GM18519 (cell line): ENCODE data around the gene CASD1.

Experiments used
- ATAC-seq: cut with Tn5 transposase; IDR thresholded peaks from one replicate; pipeline ENCODE4 v1.9.1; 2021; ENCODE audit warnings: mild to moderate bottlenecking, moderate library complexity; ENCODE audit not compliant: unreplicated experiment, low FRiP score

CASD1 gene

DNA sequence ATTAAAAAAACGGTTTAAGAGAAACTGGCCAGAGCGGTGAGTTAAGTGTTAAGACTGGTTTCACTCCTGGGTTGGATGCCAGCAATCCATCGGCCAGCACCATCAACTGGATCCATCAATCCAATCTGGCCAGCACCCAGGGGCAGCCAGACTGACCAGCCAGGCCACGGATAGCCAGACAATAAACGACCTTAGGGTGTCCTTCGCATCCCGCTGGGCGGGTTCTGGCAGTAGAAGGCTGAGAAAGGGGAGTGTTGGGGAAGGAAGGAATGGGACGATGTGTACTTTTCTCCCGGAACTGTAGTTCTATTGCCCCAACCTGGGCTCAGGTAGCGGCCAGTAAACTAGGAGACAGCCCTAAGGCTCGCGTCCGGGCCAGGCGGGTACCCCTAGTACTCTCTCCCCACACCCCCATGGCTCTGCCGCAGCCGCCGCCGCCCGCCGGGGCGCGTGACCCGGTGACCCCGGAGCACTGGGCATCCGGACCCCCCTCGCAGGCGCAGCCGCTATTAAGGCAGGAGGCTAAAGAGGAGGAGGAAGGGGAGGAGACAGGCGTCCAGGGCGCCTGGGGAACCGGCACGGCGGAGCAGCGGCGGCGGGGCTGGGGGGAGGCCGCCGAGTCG, at the start of gene CASD1:
CASD1 (plus strand) TSS at position 546 of the 623 bp plus-strand sequence. CDS start 276 bp downstream, outside the sequence.
- peak; percentile 56 for ATAC-seq

DNA sequence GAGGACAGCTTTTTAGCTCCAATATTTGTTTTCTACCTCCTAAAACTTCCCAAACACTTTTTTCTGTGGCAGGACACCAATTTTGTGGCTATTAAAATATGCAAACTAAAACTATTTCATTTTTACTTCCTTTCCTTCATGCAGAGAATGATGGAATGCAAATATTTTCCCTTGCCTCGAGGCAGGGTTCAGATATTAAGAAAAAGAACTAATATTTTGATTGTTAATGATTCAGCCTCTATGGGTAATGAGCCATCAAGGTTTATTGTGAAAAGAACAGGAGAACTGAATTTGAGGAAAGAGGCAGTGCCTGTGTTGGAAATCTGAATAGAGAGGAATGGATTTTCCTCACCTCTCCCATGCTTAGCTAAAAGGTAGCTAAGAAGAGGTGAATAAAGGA, 43.1 kb upstream of the CASD1 start:
- ATAC-seq, result no peak

DNA sequence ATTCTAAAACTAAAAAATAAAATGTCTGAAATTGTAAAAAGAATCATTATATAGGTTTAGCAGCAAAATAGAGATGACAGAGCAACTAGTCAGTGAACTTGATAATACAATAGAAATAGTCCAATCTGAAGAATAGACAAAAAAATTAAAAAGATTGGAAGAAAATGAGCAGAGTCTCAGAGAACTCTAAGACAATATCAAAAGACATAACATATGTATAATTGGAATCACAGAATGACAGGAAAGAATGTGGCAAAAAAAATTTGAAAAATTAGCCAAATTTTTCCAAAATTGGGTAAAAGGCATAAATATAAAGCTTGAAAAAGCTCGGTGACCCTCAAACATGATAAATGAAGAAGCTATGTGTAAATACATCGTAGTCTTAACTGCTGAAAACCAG, 38.0 kb upstream of the CASD1 start:
- no peak for ATAC-seq

DNA sequence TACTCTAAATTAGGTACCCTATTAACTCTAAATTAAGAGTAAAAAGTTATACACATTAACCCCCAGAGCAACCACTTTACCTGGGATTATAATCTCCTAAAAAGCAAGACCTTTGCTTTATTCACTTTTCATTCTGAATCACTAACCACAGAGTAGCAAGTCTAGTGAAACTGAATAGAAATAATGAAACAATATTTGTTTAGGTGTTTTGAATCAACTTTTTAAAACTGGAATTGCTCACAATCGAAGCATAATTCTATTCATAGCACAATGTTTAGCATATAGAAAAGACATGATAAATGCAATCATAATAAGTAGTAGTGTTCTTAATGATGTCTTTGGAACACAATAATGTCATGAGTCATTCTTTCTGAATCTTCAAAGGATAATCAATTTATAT, 37.0 kb upstream of the CASD1 start:
- no peak for ATAC-seq

GRCh38 chr7:94476251-94476840, 33.3 kb upstream of the CASD1 start:
- no peak for ATAC-seq

DNA sequence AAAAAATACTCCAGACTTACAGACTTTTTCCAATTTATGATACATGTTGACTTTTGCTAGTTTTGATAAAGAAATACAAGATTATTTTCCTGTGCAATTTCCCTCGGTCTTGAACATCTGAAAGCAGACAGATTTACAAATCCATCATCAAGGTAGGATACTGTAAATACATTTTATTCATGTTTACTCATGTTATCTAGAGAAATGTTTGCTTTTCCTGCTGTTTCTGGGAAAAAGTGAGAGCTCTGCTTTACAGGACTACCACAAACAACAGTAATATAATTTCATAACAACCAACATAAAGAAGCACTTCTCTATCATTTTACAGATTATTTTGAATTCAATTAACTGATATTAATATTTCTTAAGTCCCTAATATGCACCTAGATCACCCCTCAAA, 31.7 kb upstream of the CASD1 start:
- no peak for ATAC-seq

GRCh38 chr7:94478648-94479214, 30.9 kb upstream of the CASD1 start:
- ATAC-seq, result no peak

GRCh38 chr7:94481279-94481678, 28.3 kb upstream of the CASD1 start:
- no peak for ATAC-seq

DNA sequence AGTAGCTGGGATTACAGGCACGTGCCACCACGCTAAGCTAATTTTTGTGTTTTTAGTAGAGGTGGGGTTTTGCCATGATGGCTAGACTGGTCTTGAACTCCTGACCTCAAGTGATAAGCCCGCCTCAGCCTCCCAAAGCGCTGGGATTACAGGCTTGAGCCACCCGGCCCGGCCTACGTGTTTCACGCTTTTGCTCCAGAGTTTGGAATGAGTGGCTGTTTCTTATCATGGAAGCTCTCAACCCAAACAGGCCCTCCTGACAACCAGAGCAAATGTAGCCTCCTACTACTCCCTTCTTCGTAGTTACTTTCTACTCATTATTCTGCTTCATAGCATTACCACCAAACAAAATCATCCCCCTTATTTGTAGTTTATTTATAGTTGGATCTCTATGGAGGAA, 26.8 kb upstream of the CASD1 start:
- no peak for ATAC-seq

- ATAC-seq, result no peak
Measured at GRCh38 chr7:94483843-94484242, 25.8 kb upstream of the CASD1 start.

GRCh38 chr7:94486216-94486615, 23.4 kb upstream of the CASD1 start:
- ATAC-seq, result no peak

GRCh38 chr7:94491410-94491809, 18.2 kb upstream of the CASD1 start:
- ATAC-seq, result no peak

DNA sequence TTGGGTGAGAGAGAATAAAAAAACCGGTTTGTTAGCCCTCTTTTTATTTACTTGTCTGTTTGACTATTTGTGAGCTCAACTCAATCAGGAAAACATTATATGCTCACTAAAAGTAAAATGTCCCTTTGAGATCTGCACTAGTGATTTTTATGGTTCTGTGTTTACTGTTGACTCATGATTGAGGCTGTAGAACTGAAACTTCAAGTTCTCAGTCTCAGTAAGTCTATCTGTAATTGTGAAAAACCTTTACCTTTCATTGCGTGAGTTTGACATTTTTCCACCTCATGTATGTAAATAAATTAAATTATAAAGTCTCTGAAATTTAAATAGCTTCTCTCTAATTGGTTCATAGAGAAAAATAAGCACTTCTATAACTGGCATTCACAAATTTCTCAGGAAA, 17.0 kb upstream of the CASD1 start:
- peak; percentile 99 for ATAC-seq

DNA sequence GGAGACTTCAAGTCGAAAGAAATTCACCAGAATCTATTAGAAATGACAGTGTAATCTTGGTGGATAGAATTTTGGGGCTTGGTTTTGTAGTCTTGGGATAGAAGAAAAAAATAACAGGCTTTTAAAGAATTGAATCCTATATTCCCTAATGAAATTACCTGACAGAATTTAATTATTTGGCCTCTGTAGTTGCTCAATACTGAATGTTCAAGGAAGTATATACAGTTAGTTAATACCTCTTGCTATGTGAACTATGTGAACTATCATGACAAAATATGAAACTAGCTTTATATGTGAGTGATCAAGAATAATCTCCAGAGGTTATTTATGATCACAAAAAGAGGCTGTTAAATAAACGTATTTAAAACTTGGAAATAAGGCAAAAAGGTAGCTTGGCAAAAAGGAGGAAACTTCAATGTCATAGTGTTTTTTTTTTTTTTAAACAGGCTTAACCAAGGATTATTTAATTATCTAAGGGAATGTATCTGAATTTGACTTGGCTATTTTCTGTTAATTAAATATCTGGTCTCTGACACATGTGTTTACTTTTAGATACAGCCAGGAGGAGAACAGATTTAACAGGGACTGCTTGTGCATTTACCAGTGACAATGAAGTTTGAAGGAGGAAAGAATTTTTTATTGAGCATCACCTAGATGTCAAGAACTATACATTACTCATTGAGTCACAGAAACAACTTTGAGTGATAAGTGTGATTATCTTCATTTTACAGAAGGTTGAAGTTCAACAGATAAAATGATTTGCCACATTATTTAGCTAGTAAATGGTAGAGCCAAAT, 11.5 kb upstream of the CASD1 start:
- no peak for ATAC-seq

DNA sequence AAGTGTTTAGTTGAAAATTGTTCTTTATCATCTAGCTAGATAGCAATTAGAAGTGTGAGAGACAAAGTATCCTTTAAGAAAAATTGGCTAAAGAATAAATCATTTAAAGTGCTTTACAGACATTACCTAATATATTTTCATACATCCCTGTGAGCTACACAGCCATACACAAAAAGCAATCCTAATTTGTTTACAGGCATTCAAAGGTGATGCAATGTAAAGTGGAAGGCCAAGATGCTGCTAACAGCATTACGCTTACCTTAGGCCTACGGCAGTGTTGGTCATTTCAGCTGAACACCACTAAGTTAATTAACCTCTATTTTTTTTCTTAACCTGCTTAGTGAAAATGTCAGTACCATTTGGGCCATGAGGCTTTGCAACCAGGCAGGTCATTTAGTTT, 10.7 kb upstream of the CASD1 start:
- ATAC-seq, result no peak

DNA sequence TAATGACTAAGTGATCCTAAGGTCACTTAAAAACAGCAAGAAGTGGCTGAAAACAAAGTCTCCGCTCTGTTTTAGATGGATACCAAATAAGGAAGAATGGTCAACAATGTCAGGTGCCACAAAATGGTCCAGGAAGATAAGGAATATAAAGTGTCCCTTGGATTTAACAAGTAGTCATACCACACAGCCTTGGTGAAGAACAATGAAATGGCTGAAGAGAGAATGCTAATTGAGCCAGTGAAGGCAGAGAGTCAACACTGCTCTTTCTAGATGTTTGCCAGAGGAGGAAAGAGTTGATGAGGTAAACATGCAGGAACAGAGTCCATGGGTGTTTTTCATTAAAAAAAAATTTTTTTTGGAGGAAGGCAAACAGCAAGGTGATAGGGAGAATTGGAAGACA, 2.1 kb upstream of the CASD1 start:
- ATAC-seq, result no peak

GRCh38 chr7:94507962-94508361, 1.6 kb upstream of the CASD1 start:
- ATAC-seq, result no peak

- peak; percentile 66 for ATAC-seq
Measured at GRCh38 chr7:94509887-94510581, 425 bp downstream of the CASD1 start.

DNA sequence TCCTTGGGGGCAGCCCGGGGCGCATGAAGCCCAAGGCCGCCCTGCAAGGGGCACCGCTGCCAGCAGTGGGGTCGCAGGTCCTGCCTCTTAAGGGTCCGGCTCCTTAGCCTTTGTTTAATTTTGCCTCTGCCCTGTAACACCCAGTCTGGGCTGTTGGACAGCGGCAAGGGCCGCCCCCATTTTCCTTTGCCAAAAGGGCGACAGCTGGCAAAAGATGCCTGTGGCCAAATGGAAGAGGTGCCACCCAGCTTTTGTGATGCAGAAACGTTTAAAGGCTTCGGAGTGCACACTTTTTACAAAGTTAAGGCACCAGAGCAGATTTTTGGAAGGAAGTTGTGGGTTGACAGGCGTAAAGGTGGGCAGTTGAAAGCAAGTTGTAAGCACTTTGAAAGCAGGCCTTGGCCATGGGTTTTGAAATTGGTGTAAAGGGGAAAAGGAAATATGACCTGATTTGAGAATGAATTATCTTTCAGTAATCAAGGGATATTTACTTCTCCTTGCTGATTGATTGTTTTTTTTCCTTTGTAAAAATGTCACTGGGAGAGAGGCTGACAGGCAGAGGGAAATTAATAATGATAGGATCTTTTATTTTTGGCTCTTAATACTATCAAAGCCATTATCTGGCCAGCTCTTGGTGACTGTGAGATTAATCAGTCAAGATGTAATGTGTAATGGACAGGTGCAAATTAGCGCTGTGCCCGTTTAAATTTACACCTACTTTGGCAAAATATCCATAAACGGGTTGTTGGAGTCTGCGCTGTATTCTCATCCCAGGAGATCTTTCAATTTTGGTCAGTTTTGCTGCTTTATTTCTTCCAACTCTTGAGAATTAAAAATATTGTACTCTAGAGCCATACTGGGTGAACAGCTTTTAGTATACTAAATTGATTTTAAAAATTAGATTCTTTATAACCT, 1.2 kb downstream of the CASD1 start:
- peak; percentile 4 for ATAC-seq

DNA sequence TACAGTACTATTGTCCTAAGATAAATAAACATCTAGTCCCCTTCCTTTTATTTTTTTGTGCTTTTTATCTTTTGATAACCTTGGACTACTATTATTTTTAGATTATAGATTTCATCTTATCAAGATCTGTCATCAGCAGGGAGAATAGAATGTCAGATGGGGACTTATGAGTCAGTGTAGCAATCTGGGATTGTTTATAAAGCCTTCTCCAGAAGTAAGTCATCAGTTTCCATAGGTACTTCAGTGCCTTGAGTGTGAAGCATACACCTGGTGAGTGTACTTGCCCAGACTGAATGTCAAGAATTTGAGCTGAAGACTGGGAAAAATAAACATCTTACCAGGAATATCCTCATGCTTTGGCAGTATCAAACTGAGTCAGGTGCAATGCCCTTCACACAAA, 2.1 kb downstream of the CASD1 start:
- ATAC-seq, result no peak
